Testis (tissue), 3 donors: ENCODE data around the gene TRRAP. TPM values are rescaled to one million over a fixed set of nuclear protein-coding genes. Genes with fewer than 3 reads are reported as not detected.

ENCODE experiments used
- DNase-seq: peaks from one replicate; pipeline ENCODE4 v3.0.0-alpha.2; 2019
- H3K27ac ChIP-seq, 2 donors: fragments of 200-600 bp; sonication (generic); one replicate each; pipeline ENCODE4 v1.5.1; 2019
- H3K27me3 ChIP-seq: fragments of 200-600 bp; sonication (generic); one replicate; pipeline ENCODE4 v1.5.1; 2019
- H3K36me3 ChIP-seq: fragments of 200-600 bp; sonication (generic); one replicate; pipeline ENCODE4 v1.5.1; 2017; ENCODE audit warnings: low read depth; ENCODE audit errors: missing control alignments
- H3K4me1 ChIP-seq: fragments of 200-600 bp; sonication (generic); one replicate; pipeline ENCODE4 v1.5.1; 2019
- H3K4me3 ChIP-seq, 2 donors: fragments of 200-600 bp; sonication (generic); one replicate each; pipeline ENCODE4 v1.5.1; 2017 to 2019
- H3K9me3 ChIP-seq: fragments of 200-600 bp; sonication (generic); one replicate; pipeline ENCODE4 v1.5.1; 2017
- CTCF ChIP-seq, 3 experiments: fragments of 450-650 bp in 2 of 3; fragments of 200-600 bp in 1 of 3; sonication (generic) in 1 of 3; IDR thresholded peaks; one replicate each; pipeline ENCODE4 v1.5.1; 2016 to 2019; ENCODE audit warnings: antibody characterized with exemption in 3 of 3, mild to moderate bottlenecking in 2 of 3, moderate library complexity in 1 of 3
- POLR2A ChIP-seq: fragments of 450-650 bp; IDR thresholded peaks from one replicate; pipeline ENCODE4 v1.6.1; 2017; ENCODE audit warnings: antibody characterized with exemption, mild to moderate bottlenecking, moderate library complexity
- WGBS, 2 donors: methylation state at CpG; one replicate each; pipeline ENCODE4 v1.1.5; 2018; 5-methylcytosine and 5-hydroxymethylcytosine counted together
- intact Hi-C: fragments of 100-400 bp; cut with DNase I; formaldehyde crosslinking; loops from one replicate; pipeline ENCODE4 v1.15.1; 2023; ENCODE audit warnings: low total_unique reads
- polyA plus RNA-seq: library from polyadenylated mRNA; stranded (reverse); fragments of 350-450 nt; fragmentation: Illumina TruSeq; extraction: RNeasy Lipid Tissue Mini Kit (QIAGEN cat#74804); gene quantifications from one replicate; pipeline ENCODE4 v1.2.3, GENCODE V29; 2014; ENCODE audit warnings: low read depth, low replicate concordance; ENCODE audit not compliant: insufficient read depth
- total RNA-seq, 2 donors: library from RNA; depleted of rRNA; stranded (reverse); fragments of >200 nt; gene quantifications; one replicate each; pipeline ENCODE4 v1.2.3, GENCODE V29; 2016

The TRRAP gene
- total and polyA plus RNA-seq, 3 donors from 2014 or later: 45.6 to 120 (median 119) TPM

DNA sequence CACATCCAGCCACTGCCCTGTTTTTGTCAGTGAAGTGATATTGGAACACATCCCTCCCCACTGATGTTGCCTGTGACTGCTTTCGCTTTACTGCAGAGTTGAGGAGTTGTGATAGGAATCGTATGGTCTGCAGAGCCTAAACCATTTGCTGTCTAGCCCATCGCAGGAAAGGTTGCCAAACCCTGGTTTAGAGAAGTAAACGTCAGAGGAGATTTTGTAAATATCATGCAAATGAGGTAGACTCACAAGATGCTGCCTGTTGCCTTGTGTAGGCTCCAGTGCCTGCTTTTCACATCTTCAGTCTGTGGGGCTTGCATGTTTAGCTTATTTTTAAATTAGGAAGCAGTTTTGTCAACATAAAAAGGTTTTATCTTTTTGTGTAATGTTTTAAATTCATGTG lies 107.1 kb downstream of the TRRAP start:
- H3K36me3 ChIP-seq: no peaks in the 10 kb centered on the region
- H3K4me1 ChIP-seq: no peaks in the 10 kb centered on the region
- no peaks in the 10 kb centered on the region for H3K9me3 ChIP-seq
- 69 to 85% methylated on average over 4 of the region's 4 CpGs for WGBS, 2 donors
- no peaks in the 10 kb centered on the region for H3K27me3 ChIP-seq
- no peak overlapping the region for H3K4me3 ChIP-seq
- TF ChIP-seq POLR2A (no peak), CTCF (IDR thresholded peaks at IDR 0.05) (no peak)
- H3K27ac ChIP-seq: no peak overlapping the region
- intact Hi-C loops: no loop called here
- no peak for DNase-seq

DNA sequence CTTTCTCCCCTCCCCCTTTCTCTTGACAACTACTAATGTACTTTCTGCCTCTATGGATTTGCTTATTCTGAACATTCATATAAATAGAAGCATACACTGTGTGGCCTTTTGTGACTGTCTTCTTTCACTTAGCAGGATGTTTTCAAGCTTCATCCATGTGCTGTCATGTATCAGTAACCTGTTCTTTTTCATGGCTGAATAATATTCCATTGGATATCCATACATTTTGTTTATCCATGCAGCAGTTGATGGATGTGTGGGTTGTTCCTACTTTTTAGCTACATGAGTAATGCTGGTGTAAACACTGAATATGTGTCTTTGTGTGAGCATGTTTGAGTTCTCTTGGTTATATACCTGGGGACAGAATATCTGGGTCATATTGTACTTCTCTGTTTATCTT lies 107.6 kb downstream of the TRRAP start:
- no peaks in the 10 kb centered on the region for H3K27me3 ChIP-seq
- no peaks in the 10 kb centered on the region for H3K4me1 ChIP-seq
- intact Hi-C loops: no loop called here
- H3K36me3 ChIP-seq: no peaks in the 10 kb centered on the region
- TF ChIP-seq POLR2A: no peak
- no peak for TF ChIP-seq CTCF (IDR thresholded peaks at IDR 0.05)
- no peak overlapping the region for H3K27ac ChIP-seq
- no peaks in the 10 kb centered on the region for H3K9me3 ChIP-seq
- no peak for DNase-seq
- no peak overlapping the region for H3K4me3 ChIP-seq

DNA sequence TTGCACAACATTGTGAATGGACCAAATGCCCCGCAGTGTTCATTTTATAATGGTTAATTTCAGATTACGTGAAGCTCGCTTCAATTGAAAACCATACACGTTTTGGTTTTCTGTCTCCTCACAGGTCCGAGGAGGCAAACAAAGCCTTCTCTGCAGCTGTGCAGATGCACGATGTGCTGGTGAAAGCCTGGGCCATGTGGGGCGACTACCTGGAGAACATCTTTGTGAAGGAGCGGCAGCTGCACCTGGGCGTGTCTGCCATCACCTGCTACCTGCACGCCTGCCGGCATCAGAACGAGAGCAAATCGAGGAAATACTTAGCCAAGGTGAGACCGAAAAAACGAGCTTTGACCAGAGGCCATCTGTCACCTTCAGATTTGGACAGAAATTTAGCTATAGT lies 110.3 kb downstream of the TRRAP start:
- Histone ChIP-seq H3K27ac (no peak overlapping the region), H3K9me3 (no peaks in the 10 kb centered on the region), H3K36me3 (no peaks in the 10 kb centered on the region), H3K4me3 (no peak overlapping the region), H3K27me3 (no peaks in the 10 kb centered on the region), H3K4me1 (no peaks in the 10 kb centered on the region)
- TF ChIP-seq POLR2A (no peak), CTCF (IDR thresholded peaks at IDR 0.05) (no peak)
- DNase-seq: no peak
- intact Hi-C loops: no loop called here
- WGBS, 2 donors: 92 to 95% methylated on average over 15 of the region's 15 CpGs

DNA sequence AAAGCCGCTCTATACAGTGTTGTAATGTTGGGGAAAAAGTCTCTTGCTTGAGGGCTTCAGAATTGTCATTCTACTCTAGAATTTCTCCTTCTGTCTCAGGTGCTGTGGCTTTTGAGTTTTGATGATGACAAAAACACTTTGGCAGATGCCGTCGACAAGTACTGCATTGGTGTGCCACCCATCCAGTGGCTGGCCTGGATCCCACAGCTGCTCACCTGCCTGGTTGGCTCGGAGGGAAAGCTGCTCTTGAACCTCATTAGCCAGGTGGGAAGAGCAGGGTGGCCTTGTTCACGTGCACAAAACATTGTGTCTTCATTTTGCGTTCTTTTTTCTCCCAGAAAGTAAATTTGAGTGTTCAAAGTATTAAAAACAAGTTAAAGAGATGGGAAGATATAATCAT lies 112.0 kb downstream of the TRRAP start:
- Histone ChIP-seq H3K27ac (no peak overlapping the region), H3K36me3 (no peaks in the 10 kb centered on the region), H3K27me3 (no peaks in the 10 kb centered on the region), H3K4me1 (no peaks in the 10 kb centered on the region), H3K9me3 (no peaks in the 10 kb centered on the region), H3K4me3 (no peak overlapping the region)
- TF ChIP-seq POLR2A: no peak
- no peak for TF ChIP-seq CTCF (IDR thresholded peaks at IDR 0.05)
- intact Hi-C loops: no loop called here
- 95 to 98% methylated on average over 6 of the region's 6 CpGs for WGBS, 2 donors
- no peak for DNase-seq

GRCh38 chr7:98991141-98991540 lies 112.8 kb downstream of the TRRAP start:
- Histone ChIP-seq H3K9me3 (no peaks in the 10 kb centered on the region), H3K4me1 (no peaks in the 10 kb centered on the region), H3K36me3 (no peaks in the 10 kb centered on the region), H3K4me3 (no peak overlapping the region), H3K27me3 (no peaks in the 10 kb centered on the region), H3K27ac (no peak overlapping the region)
- no peak for TF ChIP-seq POLR2A
- no peak for TF ChIP-seq CTCF (IDR thresholded peaks at IDR 0.05)
- 87 to 94% methylated on average over 13 to 14 of the region's 14 CpGs for WGBS, 2 donors
- intact Hi-C loops: no loop called here
- DNase-seq: no peak
